ENCODE results near the gene PPRC1.
A peak's percentile ranks its signal among the peaks of the same experiment; 100 is the strongest.

PPRC1 gene

DNA sequence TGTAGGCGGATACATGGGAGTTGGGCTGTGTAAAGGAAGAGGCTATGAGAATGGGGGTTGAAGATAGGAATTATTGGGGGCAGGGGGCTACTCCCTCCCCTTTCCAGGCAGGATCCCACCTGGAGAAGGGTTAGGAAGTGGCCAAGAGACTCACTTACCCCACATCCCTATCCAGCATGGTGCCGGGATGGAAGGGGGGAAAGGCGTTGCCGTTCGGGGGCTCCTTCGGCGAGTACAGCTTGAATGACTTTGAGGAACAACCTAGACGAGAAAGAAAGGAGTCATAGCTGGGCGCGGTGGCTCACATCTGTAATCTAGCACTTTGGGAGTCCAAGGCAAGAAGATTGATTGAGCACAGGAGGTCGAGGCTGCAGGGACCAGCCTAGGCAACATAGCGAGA is 21.6 kb upstream of the PPRC1 start:
- Histone ChIP-seq H3K27ac (replicated peaks) (no peak overlapping the region), H3K4me3 (replicated peaks; ENCODE audit: insufficient read depth, low read length) (no peak overlapping the region), H3K27me3 (ENCODE audit: insufficient read depth, poor library complexity, severe bottlenecking) (no peaks in the 10 kb centered on the region)
- no peak for DNase-seq (ENCODE audit: low read depth in 1 of 2, low spot score in 1 of 2)
- no peak for TF ChIP-seq SPI1 (IDR thresholded peaks at IDR 0.05; ENCODE audit: borderline replicate concordance, low read depth)
- TF ChIP-seq, protein P1, sequence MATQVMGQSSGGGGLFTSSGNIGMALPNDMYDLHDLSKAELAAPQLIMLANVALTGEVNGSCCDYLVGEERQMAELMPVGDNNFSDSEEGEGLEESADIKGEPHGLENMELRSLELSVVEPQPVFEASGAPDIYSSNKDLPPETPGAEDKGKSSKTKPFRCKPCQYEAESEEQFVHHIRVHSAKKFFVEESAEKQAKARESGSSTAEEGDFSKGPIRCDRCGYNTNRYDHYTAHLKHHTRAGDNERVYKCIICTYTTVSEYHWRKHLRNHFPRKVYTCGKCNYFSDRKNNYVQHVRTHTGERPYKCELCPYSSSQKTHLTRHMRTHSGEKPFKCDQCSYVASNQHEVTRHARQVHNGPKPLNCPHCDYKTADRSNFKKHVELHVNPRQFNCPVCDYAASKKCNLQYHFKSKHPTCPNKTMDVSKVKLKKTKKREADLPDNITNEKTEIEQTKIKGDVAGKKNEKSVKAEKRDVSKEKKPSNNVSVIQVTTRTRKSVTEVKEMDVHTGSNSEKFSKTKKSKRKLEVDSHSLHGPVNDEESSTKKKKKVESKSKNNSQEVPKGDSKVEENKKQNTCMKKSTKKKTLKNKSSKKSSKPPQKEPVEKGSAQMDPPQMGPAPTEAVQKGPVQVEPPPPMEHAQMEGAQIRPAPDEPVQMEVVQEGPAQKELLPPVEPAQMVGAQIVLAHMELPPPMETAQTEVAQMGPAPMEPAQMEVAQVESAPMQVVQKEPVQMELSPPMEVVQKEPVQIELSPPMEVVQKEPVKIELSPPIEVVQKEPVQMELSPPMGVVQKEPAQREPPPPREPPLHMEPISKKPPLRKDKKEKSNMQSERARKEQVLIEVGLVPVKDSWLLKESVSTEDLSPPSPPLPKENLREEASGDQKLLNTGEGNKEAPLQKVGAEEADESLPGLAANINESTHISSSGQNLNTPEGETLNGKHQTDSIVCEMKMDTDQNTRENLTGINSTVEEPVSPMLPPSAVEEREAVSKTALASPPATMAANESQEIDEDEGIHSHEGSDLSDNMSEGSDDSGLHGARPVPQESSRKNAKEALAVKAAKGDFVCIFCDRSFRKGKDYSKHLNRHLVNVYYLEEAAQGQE (IDR thresholded peaks at IDR 0.05; ENCODE audit: insufficient replicate concordance, low read depth), result no peak
- no peak for TF ChIP-seq GABPA (IDR thresholded peaks at IDR 0.05; ENCODE audit: low read depth)
- TF ChIP-seq, protein P2, sequence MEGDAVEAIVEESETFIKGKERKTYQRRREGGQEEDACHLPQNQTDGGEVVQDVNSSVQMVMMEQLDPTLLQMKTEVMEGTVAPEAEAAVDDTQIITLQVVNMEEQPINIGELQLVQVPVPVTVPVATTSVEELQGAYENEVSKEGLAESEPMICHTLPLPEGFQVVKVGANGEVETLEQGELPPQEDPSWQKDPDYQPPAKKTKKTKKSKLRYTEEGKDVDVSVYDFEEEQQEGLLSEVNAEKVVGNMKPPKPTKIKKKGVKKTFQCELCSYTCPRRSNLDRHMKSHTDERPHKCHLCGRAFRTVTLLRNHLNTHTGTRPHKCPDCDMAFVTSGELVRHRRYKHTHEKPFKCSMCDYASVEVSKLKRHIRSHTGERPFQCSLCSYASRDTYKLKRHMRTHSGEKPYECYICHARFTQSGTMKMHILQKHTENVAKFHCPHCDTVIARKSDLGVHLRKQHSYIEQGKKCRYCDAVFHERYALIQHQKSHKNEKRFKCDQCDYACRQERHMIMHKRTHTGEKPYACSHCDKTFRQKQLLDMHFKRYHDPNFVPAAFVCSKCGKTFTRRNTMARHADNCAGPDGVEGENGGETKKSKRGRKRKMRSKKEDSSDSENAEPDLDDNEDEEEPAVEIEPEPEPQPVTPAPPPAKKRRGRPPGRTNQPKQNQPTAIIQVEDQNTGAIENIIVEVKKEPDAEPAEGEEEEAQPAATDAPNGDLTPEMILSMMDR (IDR thresholded peaks at IDR 0.05; ENCODE audit: insufficient read depth, low read length), result no peak
- no peak for TF ChIP-seq POLR2AphosphoS5 (IDR thresholded peaks at IDR 0.05; ENCODE audit: low read depth)

DNA sequence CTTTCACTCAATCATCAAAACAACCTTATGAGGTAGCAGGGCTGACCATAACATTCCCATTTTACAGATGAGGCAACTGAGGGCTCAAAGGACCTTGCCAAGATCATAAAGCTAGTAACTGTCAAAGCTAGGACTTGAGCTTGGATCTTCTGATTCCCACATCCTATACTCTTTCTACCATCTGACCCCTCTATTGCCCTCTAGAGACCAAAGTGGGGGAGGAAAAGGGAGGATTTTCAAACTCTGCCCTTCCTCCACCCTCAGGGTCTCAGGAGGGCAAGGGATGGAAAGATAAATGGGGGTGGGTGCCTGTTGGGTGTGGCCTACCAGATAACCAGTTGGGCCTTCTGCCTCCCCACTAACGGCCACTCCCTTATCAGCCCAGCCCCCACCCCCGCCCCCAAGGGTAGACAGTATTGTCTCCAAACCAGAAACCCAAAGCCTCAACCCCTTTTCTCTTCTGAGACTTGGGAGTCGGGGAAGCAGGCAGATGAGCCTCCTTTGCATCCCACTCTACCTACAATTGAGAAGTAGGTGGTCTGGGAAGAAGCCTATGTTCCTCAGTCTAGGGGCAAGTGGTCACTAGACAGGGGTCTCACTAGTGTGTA is 20.5 kb upstream of the PPRC1 start:
- Histone ChIP-seq H3K27ac (replicated peaks) (no peak overlapping the region; the same call in 1 of the 2 replicates), H3K27me3 (ENCODE audit: insufficient read depth, poor library complexity, severe bottlenecking) (no peaks in the 10 kb centered on the region), H3K4me3 (replicated peaks; ENCODE audit: insufficient read depth, low read length) (no peak overlapping the region)
- DNase-seq (ENCODE audit: low read depth in 1 of 2, low spot score in 1 of 2), result no peak
- TF ChIP-seq, protein P2 (IDR thresholded peaks at IDR 0.05; ENCODE audit: insufficient read depth, low read length), result no peak
- TF ChIP-seq, protein P1 (IDR thresholded peaks at IDR 0.05; ENCODE audit: insufficient replicate concordance, low read depth), result no peak
- TF ChIP-seq POLR2AphosphoS5 (IDR thresholded peaks at IDR 0.05; ENCODE audit: low read depth) (no peak), GABPA (IDR thresholded peaks at IDR 0.05; ENCODE audit: low read depth) (no peak)

DNA sequence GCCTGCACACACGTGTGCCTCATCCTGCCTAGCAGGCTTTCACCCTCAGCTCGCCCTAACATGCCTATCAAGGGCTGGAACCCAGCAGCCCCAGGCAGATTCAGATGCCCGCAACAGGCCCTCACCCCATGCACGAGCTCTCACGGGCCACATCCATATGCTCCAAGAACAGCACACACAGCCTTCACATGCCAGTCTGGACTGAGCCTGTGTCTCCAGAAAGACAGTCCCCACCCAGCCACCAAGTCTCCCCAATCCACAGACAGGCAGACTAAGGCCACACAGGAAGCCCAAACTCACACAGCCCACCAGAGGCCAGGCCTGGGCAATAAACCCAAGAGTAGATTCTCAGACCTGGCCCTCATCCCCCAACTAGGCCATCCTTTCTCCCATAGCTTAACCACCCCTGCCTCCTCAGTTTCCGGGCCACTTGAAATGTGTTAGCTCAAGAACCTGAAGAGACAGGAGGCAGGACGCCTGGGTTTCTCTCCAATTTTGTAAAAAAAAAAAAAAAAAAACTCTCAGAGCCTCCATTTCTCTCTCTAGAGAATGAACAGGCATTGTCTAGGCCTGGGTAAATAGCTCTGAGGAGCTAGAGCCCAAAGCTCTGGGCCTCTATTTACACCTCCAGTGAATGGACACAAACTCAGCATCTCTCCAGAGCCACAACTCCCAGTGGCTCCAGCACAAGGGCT is 19.4 kb upstream of the PPRC1 start:
- H3K27me3 ChIP-seq (ENCODE audit: insufficient read depth, poor library complexity, severe bottlenecking), result no peaks in the 10 kb centered on the region
- no peak for TF ChIP-seq SPI1 (IDR thresholded peaks at IDR 0.05; ENCODE audit: borderline replicate concordance, low read depth)
- TF ChIP-seq, protein P2 (IDR thresholded peaks at IDR 0.05; ENCODE audit: insufficient read depth, low read length), result no peak
- DNase-seq (ENCODE audit: low read depth in 1 of 2, low spot score in 1 of 2), result no peak
- peak overlapping the region; percentile 74 for H3K4me3 ChIP-seq (replicated peaks; ENCODE audit: insufficient read depth, low read length)
- peak overlapping the region; percentile 88; the same call in 1 of the 2 replicates for H3K27ac ChIP-seq (replicated peaks)
